Measurements from ENCODE around the gene BRIP1. TPM values are rescaled to one million over a fixed set of nuclear protein-coding genes. Genes with fewer than 3 reads are reported as not detected.
"Not testable (repeated sequence)": the region's sequence is repeated elsewhere in the genome, so short reads cannot be mapped to it uniquely, and the experiment has no call there.

Gene BRIP1
- total RNA-seq, 1 donor from 2014 or later, result 66.4 TPM

- TF ChIP-seq EZH2phosphoT487 (IDR thresholded peaks at IDR 0.05), result no peak
- no peak for TF ChIP-seq CTCF (IDR thresholded peaks at IDR 0.05)
- TF ChIP-seq EZH2 (IDR thresholded peaks at IDR 0.05), result no peak
- no peak overlapping the region for H3K27ac Mint-ChIP-seq
- no peak overlapping the region for H3K4me3 Mint-ChIP-seq
- Histone ChIP-seq H3K4me1 (no peaks in the 10 kb centered on the region), H3K27me3 (no peaks in the 10 kb centered on the region), H3K27ac (no peak overlapping the region), H3K9ac (peak overlapping the region; percentile 39), H4K20me1 (ENCODE audit: low read depth) (no peaks in the 10 kb centered on the region), H3K9me3 (ENCODE audit: low read depth) (no peaks in the 10 kb centered on the region), H3K4me3 (no peak overlapping the region), H3K79me2 (ENCODE audit: low read depth) (no peaks in the 10 kb centered on the region), H3F3A (ENCODE audit: low read depth) (no peaks in the 10 kb centered on the region), H3K4me2 (no peak overlapping the region), H3K36me3 (peaks cover under 1% of the 10 kb centered on the region), H2AFZ (replicated peaks) (no peak overlapping the region)
- H3K36me3 Mint-ChIP-seq, result peaks cover 10% of the 10 kb centered on the region
- H3K4me1 Mint-ChIP-seq, result no peaks in the 10 kb centered on the region
- H3K9me3 Mint-ChIP-seq, result no peaks in the 10 kb centered on the region
- no peak for DNase-seq (ENCODE audit: low spot score)
- no peaks in the 10 kb centered on the region for H3K27me3 Mint-ChIP-seq (ENCODE audit: insufficient read depth, low read depth)
Measured at GRCh38 chr17:61731330-61731729, 132.0 kb downstream of the BRIP1 start.

GRCh38 chr17:61729690-61730268, 133.5 kb downstream of the BRIP1 start:
- Histone ChIP-seq H3K79me2 (ENCODE audit: low read depth) (no peaks in the 10 kb centered on the region), H3K9me3 (ENCODE audit: low read depth) (no peaks in the 10 kb centered on the region), H3K4me1 (no peaks in the 10 kb centered on the region), H2AFZ (replicated peaks) (no peak overlapping the region), H3K27ac (no peak overlapping the region), H3K36me3 (no peaks in the 10 kb centered on the region), H3K9ac (no peak overlapping the region), H4K20me1 (ENCODE audit: low read depth) (no peaks in the 10 kb centered on the region), H3F3A (ENCODE audit: low read depth) (no peaks in the 10 kb centered on the region), H3K27me3 (no peaks in the 10 kb centered on the region), H3K4me3 (no peak overlapping the region), H3K4me2 (no peak overlapping the region)
- no peak for DNase-seq (ENCODE audit: low spot score)
- H3K9me3 Mint-ChIP-seq, result no peaks in the 10 kb centered on the region
- no peaks in the 10 kb centered on the region for H3K4me1 Mint-ChIP-seq
- H3K36me3 Mint-ChIP-seq, result peaks cover 9% of the 10 kb centered on the region
- TF ChIP-seq CTCF (IDR thresholded peaks at IDR 0.05), result no peak
- no peak for TF ChIP-seq EZH2phosphoT487 (IDR thresholded peaks at IDR 0.05)
- TF ChIP-seq EZH2 (IDR thresholded peaks at IDR 0.05), result no peak
- H3K27ac Mint-ChIP-seq, result no peak overlapping the region
- no peaks in the 10 kb centered on the region for H3K27me3 Mint-ChIP-seq (ENCODE audit: insufficient read depth, low read depth)
- no peak overlapping the region for H3K4me3 Mint-ChIP-seq

- Histone ChIP-seq H3K9ac (no peak overlapping the region), H3K36me3 (no peaks in the 10 kb centered on the region), H3K27me3 (no peaks in the 10 kb centered on the region), H3K4me3 (no peak overlapping the region), H4K20me1 (ENCODE audit: low read depth) (no peaks in the 10 kb centered on the region), H3K4me2 (no peak overlapping the region), H3K27ac (no peak overlapping the region), H3F3A (ENCODE audit: low read depth) (no peaks in the 10 kb centered on the region), H3K79me2 (ENCODE audit: low read depth) (no peaks in the 10 kb centered on the region), H3K4me1 (no peaks in the 10 kb centered on the region), H2AFZ (replicated peaks) (no peak overlapping the region), H3K9me3 (ENCODE audit: low read depth) (no peaks in the 10 kb centered on the region)
- TF ChIP-seq EZH2 (IDR thresholded peaks at IDR 0.05), result no peak
- TF ChIP-seq CTCF (IDR thresholded peaks at IDR 0.05), result no peak
- no peak for TF ChIP-seq EZH2phosphoT487 (IDR thresholded peaks at IDR 0.05)
- H3K36me3 Mint-ChIP-seq, result peaks cover 9% of the 10 kb centered on the region
- no peaks in the 10 kb centered on the region for H3K27me3 Mint-ChIP-seq (ENCODE audit: insufficient read depth, low read depth)
- H3K4me3 Mint-ChIP-seq, result no peak overlapping the region
- H3K4me1 Mint-ChIP-seq, result no peaks in the 10 kb centered on the region
- DNase-seq (ENCODE audit: low spot score), result no peak
- no peak overlapping the region for H3K27ac Mint-ChIP-seq
- no peaks in the 10 kb centered on the region for H3K9me3 Mint-ChIP-seq
Measured at GRCh38 chr17:61728297-61728836, 135.0 kb downstream of the BRIP1 start.

GRCh38 chr17:61727798-61728197, 135.5 kb downstream of the BRIP1 start:
- H3K9ac ChIP-seq; H3K27me3 Mint-ChIP-seq (ENCODE audit: insufficient read depth, low read depth); H3K4me3 ChIP-seq; H3K79me2 ChIP-seq (ENCODE audit: low read depth); H3K9me3 ChIP-seq (ENCODE audit: low read depth); H3F3A ChIP-seq (ENCODE audit: low read depth); H3K27me3 ChIP-seq; H3K9me3 Mint-ChIP-seq; H3K4me2 ChIP-seq; H3K27ac ChIP-seq; H3K4me1 ChIP-seq; H3K27ac Mint-ChIP-seq; H3K4me3 Mint-ChIP-seq; H3K36me3 ChIP-seq; H3K36me3 Mint-ChIP-seq; H3K4me1 Mint-ChIP-seq; H4K20me1 ChIP-seq (ENCODE audit: low read depth); DNase-seq (ENCODE audit: low spot score); H2AFZ ChIP-seq (replicated peaks): not testable (repeated sequence)
